HL-60 (cell line): ENCODE results near the gene AQP2.

ENCODE experiments used
- DNase-seq, 2 experiments: peaks; one replicate each; pipeline ENCODE4 v3.0.0-alpha.2; 2010 to 2020; ENCODE audit warnings: low read depth in 1 of 2, low spot score in 1 of 2
- H3K27ac ChIP-seq: fragments of 250-450 bp; sonication (Bioruptor Pico); replicated peaks from 2 replicates; pipeline ENCODE4 v1.5.1; 2020; ENCODE audit warnings: mild to moderate bottlenecking, moderate library complexity
- H3K27me3 ChIP-seq: fragments of 250-450 bp; sonication (Bioruptor Pico); 2 replicates; pipeline ENCODE4 v1.5.1; 2021; ENCODE audit warnings: mild to moderate bottlenecking, moderate library complexity; ENCODE audit not compliant: insufficient read depth, poor library complexity, severe bottlenecking
- H3K4me3 ChIP-seq: replicated peaks from 2 replicates; pipeline ENCODE4 v1.5.1; 2011; ENCODE audit warnings: mild to moderate bottlenecking, control low read depth, low read length; ENCODE audit not compliant: insufficient read depth
- CTCF ChIP-seq: IDR thresholded peaks from one replicate; pipeline ENCODE4 v1.5.1; 2011; ENCODE audit warnings: low read length, control low read depth, inconsistent platforms; ENCODE audit not compliant: insufficient read depth
- GABPA ChIP-seq: IDR thresholded peaks from 2 replicates; pipeline ENCODE4 v1.6.1; 2012; ENCODE audit warnings: low read depth
- POLR2AphosphoS5 ChIP-seq: IDR thresholded peaks from 2 replicates; pipeline ENCODE4 v1.6.1; 2012; ENCODE audit warnings: low read depth
- REST ChIP-seq: IDR thresholded peaks from 2 replicates; pipeline ENCODE4 v1.6.1; 2012; ENCODE audit warnings: low read depth; ENCODE audit not compliant: insufficient replicate concordance
- SPI1 ChIP-seq: IDR thresholded peaks from 2 replicates; pipeline ENCODE4 v1.6.1; 2012; ENCODE audit warnings: low read depth, mild to moderate bottlenecking, borderline replicate concordance

Gene AQP2

GRCh38 chr12:49952391-49953055, 2.0 kb downstream of the AQP2 start:
- no peak for DNase-seq
- H3K27ac ChIP-seq, result no peak overlapping the region
- no peak overlapping the region for H3K4me3 ChIP-seq
- TF ChIP-seq SPI1, result no peak
- no peak for TF ChIP-seq POLR2AphosphoS5
- TF ChIP-seq CTCF, result no peak
- TF ChIP-seq REST, result no peak
- no peak for TF ChIP-seq GABPA
- peaks cover 35% of the 10 kb centered on the region for H3K27me3 ChIP-seq

- no peak overlapping the region for H3K4me3 ChIP-seq
- TF ChIP-seq SPI1 (no peak), REST (no peak), POLR2AphosphoS5 (no peak)
- DNase-seq, result no peak
- H3K27me3 ChIP-seq, result peaks cover 39% of the 10 kb centered on the region
- H3K27ac ChIP-seq, result no peak overlapping the region
Measured at GRCh38 chr12:49953151-49953550, 2.6 kb downstream of the AQP2 start.

- Histone ChIP-seq H3K4me3 (no peak overlapping the region), H3K27ac (no peak overlapping the region), H3K27me3 (peaks cover 46% of the 10 kb centered on the region)
- DNase-seq, result no peak
- TF ChIP-seq CTCF (no peak), GABPA (no peak), REST (no peak), POLR2AphosphoS5 (no peak), SPI1 (no peak)
Measured at GRCh38 chr12:49953961-49954846, 3.7 kb downstream of the AQP2 start.
